ENCODE results near the gene HECA. TPM values are rescaled to one million over a fixed set of nuclear protein-coding genes. Genes with fewer than 3 reads are reported as not detected.
"Not testable (repeated sequence)": the region's sequence is repeated elsewhere in the genome, so short reads cannot be mapped to it uniquely, and the experiment has no call there.

Gene HECA, protein sequence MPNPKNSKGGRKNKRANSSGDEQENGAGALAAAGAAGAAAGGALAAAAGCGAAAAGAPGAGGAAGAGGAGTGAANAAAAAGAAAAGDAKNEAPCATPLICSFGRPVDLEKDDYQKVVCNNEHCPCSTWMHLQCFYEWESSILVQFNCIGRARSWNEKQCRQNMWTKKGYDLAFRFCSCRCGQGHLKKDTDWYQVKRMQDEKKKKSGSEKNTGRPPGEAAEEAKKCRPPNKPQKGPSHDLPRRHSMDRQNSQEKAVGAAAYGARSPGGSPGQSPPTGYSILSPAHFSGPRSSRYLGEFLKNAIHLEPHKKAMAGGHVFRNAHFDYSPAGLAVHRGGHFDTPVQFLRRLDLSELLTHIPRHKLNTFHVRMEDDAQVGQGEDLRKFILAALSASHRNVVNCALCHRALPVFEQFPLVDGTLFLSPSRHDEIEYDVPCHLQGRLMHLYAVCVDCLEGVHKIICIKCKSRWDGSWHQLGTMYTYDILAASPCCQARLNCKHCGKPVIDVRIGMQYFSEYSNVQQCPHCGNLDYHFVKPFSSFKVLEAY
- 9.9 and 15.2 TPM in 2 replicates for total RNA-seq (2014; rRNA removed; shearing (Covaris generic))

DNA sequence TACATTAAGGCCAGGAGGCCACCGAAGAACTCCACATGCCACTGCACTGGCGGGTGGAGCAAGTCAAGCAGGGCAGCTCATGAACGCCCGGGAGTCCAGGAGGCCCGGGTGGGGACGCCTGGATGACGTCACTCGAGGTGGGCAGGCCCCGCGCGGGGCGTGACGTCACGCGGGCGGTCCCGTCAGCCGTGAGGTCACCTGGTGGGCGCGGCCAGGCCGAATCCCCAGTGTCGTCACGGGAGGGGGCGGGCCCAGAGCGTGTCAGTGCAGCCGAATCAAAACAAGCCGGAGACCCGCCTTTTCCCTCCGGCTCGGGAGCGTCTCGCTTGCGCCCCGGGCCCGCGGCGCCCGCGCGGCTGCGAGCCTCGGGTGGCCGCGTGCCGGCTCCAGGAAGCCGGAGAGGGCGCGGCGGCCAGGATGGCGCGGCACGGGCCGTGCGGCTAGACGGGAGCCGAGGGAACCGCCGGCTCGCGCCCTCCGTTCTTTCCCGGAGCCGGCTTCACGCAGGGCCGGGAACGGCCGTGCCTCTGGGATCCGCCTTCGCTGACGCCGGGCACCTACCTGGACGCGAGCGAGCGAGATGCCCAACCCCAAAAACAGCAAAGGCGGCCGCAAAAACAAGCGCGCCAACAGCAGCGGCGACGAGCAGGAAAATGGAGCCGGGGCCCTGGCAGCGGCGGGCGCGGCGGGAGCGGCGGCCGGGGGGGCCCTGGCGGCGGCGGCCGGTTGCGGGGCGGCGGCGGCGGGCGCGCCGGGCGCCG is at the start of gene HECA:
HECA (plus strand) TSS at position 264 of the 761 bp plus-strand sequence; CDS start at position 581, 317 bp downstream.
- peak; percentile 93 for DNase-seq (ENCODE audit: low read depth)

DNA sequence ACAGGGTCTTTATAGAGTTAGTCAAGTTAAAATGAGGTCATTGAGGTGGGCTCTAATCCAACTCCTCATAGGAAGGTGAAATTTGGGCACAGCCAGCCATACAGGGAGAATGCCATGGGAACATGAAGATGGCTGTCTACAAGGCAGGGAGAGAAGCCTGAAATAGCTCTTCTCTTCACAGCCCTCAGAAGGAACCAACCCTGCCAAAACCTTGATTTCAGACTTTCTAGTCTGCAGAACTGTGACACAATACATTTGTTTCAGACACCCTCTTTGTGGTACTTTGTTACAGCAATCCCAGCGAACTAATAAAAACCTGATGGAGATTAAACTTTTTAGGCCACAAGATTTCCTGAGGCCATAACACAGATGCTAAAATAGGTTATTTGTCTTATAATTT is 43.1 kb upstream of the HECA start:
- DNase-seq (ENCODE audit: low read depth) = no peak

DNA sequence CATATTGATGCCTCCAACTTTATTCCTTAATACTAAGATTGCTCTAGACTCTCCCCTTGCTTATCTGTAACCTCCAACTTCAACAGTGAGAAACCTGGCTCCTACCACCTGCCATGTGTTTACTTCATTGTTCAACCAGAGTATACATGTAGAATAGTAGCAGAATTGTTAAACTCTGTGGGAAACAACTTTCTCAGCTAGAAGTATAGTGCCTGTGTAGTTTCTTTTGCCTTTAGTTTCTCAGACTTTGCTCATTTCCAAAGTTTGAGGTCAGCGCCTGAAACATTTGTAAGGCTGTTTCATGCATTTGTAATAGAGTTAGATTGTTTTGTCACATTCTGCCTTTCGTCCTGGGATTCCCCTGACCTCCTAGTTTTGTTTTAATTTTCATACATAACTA is 34.9 kb upstream of the HECA start:
- DNase-seq (ENCODE audit: low read depth) = no peak

DNA sequence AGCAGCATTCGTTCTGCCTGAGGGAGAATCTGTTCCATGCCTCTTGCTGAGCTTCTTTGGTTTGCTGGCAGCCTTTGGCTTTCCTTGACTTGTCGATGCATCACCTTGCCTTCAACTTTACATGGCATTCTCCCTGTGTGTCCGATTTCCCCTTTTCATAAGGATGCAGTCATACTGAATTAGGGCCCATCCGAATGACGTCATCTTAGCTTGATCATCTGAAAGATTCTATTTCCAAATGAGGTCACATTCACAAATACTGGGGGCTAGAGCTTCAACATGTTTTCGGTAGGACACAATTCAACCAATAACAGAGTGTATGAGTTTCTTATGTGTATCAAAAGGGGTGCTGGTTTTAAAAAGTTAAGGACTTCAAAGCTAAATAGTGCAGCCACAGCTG is 27.8 kb upstream of the HECA start:
- no peak for DNase-seq (ENCODE audit: low read depth)

DNA sequence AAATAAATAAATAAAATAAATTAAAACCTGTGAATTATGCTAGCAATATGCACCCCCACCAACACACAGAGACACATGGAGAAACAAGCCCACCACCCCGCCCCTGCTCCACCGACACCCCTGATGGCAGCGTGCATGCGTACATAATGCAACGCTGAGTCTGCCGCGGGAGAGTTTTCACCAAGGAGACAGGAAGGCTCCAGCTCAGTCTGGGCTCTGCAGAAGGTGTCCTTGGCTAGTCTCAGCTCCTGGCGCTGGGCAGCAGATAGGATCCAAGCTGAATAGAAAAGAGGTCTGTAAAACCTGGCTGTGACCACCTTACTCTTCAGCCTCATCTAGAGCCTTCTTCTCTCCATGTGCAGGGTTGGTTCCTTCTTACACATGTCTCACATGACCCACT is 26.5 kb upstream of the HECA start:
- DNase-seq (ENCODE audit: low read depth) = no peak

DNA sequence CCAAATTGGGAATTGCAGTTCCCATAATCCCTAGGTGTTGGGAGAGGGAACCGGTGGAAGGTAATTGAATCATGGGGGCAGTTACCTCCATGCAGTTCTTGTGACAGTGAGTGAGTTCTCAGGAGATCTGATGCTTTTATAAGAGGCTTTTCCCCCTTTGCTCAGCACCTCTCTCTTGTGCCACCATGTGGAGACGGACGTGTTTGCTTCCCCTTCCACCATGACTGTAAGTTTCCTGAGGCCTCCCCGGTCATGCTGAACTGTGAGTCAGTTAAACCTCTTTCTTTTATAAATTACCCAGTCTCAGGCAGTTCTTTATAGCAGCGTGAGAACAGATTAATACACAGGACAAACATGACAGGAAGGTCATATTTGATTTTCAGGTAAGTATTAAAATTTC is 25.3 kb upstream of the HECA start:
- peak; percentile 42 for DNase-seq (ENCODE audit: low read depth)

DNA sequence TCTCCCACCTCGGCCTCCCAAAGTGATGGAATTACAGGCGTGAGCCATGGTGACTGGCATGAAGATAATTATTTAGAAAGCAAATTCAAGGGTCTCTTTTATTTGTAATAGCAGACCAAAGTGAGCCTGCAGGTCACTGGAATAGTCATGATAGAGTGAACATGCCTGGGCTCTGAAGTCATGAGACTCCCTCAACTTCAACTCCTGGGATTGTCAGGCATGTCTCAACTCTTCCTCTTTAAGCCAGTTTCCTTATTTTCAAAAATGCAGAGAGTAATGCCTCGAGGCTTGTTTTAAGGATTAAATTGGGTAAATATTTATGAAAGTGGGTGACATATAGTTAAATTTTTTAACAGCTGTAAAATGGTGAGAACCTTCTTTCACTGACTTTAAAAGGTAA is 22.7 kb upstream of the HECA start:
- no peak for DNase-seq (ENCODE audit: low read depth)

DNA sequence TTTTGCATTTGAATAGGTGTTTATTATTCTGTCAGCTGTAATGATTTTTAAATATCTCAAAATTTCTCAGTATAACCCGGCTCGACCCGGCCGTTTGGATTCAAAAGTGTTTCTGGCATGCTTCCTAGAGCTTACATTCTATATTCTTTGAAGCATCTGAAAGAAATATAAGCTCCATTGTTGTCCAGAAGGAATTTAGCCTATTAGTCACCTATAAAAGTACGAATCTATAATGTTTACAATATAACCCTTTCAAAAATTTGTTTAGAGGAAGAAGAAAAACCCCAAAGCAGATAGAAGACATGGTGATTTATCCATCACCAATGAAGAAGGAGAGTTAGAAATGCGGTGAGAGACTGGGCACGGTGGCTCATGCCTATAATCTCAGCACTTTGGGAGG is 22.3 kb upstream of the HECA start:
- no peak for DNase-seq (ENCODE audit: low read depth)

DNA sequence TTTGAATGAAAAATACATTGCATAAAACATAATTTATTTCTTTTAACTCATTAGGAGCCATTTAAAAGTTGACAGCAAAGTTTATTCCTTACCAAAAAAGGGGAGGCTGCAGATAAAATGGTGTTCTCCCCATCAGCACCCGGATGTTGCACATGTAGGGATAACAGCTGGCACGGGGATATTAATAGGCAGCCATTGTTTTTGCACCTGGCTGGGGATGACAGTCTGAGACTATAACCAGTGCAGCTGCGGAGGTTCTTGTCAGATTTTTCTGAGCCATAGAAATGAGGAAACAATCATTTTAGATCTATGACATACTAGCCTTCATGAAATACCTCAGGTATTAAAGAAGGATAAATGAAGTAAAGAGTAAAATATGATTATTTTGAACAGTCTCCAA is 20.1 kb upstream of the HECA start:
- DNase-seq (ENCODE audit: low read depth) = no peak

DNA sequence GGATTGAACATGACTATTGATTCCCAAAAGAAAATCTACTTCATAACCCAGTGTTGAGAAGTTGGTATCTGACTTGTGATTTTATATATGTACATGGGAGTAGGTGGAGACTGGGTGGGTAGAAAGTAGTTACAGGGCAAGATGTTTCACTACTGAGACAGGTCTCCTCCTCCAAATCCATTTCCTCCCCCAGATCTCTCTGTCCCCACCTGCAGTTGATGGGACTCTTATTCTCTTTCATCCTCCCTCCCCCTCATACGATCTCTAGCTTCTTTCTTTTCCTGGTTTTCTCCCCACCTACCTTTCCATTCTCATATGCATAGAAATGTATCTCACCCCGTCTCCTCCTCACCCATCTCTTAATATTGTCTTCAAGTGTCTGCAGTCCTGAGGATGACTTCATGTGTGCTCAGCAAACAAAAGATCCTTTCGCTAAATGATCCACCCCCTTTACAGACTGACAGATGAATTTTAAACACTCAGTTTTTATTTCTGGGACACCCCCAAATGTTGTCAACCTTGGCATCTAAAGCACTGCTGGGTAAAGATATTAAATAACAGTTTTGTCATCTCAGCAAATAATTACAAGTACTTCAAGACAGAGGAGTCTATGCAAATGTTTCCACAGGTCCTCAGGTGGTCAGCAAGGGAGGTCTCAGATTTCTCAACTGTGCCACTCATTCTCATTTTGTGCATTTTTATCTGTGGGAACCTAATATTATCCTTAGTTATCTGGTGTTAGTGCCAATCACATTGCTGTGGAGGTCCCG is 18.7 kb upstream of the HECA start:
- DNase-seq (ENCODE audit: low read depth) = no peak

DNA sequence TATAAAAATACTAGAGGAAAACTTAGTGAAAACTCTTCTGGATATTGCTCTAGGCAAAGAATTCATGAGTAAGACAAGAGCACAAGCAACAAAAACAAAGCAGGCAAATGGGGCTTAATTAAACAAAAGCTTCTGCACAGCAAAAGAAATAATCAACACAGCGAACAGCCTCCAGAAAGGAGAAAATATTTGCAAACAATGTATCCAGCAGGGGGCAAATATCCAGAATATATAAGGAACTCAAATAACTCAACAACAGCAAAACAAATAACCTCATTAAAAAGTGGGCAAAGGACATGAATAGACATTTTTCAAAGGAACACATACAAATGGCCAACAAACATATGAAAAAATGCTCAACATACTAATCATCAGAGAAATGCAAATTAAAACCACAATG is 17.1 kb upstream of the HECA start:
- no peak for DNase-seq (ENCODE audit: low read depth)

DNA sequence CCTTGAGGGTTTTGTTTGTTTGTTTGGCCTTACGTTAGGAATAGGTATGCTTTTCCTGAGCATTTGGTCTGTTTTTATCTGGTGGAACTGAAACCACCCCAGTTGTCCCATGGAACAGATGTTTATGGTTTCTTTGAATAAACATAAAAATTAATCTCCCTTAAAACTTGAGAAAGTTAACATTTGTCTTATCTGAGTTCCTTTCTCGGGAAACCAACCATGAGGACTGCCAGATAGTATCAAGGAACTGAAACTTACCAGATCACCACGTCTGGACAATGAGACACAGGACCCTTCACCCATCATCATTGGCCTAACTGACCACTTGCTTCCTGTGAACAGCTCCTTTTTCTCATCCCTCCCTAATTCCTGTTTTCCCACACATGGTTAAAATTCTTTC is 15.3 kb upstream of the HECA start:
- no peak for DNase-seq (ENCODE audit: low read depth)

DNA sequence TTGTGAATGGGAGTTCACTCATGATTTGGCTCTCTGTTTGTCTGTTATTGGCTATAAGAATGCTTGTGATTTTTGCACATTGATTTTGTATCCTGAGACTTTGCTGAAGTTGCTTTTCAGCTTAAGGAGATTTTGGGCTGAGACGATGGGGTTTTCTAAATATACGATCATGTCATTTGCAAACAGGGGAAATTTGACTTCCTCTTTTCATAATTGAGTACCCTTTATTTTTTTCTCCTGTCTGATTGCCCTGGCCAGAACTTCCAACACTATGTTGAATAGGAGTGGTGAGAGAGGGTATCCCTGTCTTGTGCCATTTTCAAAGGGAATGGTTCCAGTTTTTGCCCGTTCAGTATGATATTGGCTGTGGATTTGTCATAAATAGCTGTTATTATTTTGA is 12.1 kb upstream of the HECA start:
- DNase-seq (ENCODE audit: low read depth) = not testable (repeated sequence)

DNA sequence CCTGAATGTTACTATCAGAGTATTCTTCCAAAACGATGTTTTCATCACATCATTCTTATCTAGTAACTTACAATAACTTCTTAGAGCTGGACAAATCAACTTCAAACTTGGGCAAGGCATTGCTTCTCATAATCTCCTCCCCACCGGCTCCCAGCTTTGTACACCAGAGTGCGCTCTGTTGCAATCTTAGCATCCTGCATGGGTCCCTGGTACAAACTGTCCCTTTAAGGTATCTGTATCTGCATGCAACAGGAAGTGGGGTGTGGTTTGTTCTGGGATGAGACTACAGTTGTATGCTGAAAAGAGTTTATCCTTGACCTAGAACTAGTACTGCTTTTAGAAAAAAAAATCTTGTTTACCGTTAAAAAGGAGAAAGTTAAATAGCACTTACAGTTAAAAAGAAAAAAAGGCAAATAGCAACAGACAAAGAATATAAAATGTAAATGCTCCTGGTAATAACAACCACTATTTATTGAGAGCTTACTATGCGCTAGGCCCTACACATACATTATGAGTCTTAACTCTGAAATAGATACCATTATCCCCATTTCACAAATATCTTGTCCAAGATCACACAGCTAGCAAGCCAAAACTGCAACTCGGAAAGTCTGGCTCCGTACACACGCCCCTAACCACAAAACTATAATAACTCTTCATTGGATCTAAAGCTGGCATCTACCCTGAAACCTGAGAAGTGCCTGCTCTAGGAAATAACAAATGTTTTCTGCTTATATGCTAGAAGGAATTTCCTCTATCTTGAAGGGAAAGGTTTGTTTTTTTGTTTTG is 9.8 kb upstream of the HECA start:
- peak; percentile 84 for DNase-seq (ENCODE audit: low read depth)

DNA sequence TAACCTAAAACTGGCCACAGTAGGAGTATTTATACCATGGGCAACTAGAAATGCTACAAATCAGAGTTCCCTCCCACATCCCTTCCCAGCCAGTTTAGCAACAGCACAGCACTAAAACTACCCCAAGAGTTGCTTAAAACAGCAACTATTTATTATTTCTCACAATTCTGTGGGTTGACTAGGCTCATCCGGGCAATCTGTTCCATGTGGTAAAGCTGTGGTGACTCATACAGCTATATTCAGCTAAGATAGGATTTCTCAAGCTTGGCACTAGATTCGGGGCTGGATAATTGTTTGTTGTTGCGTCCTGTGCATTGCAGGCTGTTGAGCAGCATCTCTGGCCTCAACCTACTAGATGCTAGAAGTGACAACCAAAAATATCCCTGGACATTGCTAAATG is 8.6 kb upstream of the HECA start:
- DNase-seq (ENCODE audit: low read depth) = peak; percentile 87

DNA sequence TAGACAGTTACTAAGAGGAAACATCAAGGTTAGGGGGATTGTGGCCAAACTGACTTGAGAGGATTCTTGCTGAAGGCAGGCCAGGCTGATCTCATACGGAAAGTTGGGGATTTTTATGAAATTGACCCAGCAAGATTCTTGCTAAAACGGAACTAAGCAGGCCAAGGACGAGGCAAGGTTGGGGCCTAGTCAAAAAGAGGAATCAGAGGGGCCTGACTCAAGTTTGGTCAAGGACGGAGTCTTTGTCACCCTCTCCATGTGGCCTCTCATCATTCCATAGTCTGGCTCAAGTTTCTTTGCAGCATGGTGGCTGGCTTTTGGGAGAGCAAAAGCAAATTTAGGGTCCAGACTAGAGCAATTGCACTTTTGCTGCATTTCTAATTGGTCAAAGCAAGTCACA is 7.9 kb upstream of the HECA start:
- DNase-seq (ENCODE audit: low read depth) = no peak

DNA sequence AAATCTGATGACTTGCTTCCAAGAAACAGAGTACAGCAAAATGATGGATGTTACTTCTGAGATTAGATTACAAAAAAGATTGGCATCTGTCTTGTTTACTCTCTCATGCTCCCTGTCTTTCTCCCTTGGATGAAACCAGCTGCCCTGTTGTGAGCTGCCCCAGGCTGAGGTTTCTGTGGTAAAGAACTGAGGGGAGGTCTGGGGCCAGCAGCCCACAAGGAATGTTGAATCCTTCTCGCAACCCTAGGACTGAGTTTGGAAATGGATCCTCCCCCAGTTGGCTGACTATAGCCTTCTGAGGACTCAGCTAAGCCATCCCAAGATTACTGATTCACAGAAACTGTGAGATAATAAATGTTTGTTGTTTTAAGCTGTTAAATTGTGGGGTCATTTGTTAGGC is 5.6 kb upstream of the HECA start:
- DNase-seq (ENCODE audit: low read depth) = peak; percentile 88

DNA sequence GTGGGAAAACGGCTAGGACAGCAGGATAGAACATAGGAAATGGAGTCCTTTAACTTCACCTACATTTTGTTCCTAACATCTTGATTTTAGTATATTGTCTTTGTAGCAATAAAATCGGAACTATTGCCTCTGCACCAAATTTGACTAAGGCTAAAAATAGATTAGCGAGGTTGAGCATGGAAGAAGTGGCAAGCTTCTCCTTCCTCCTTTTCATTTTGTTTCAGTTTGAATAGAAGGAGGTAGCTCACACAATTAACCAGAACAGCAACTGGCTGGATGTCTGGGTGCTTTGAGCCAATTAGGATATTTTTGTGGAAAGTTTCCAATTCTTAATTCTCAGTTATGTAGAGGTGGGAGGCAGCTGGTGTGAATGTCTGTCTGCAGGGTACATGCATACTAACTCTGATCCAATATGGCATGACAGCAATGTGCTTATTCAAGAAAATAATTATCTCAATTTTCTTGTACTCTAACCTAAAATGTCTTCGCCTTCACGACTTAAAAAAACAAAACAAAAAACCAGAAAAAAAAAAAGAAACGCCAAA is 3.1 kb upstream of the HECA start:
- DNase-seq (ENCODE audit: low read depth) = no peak

DNA sequence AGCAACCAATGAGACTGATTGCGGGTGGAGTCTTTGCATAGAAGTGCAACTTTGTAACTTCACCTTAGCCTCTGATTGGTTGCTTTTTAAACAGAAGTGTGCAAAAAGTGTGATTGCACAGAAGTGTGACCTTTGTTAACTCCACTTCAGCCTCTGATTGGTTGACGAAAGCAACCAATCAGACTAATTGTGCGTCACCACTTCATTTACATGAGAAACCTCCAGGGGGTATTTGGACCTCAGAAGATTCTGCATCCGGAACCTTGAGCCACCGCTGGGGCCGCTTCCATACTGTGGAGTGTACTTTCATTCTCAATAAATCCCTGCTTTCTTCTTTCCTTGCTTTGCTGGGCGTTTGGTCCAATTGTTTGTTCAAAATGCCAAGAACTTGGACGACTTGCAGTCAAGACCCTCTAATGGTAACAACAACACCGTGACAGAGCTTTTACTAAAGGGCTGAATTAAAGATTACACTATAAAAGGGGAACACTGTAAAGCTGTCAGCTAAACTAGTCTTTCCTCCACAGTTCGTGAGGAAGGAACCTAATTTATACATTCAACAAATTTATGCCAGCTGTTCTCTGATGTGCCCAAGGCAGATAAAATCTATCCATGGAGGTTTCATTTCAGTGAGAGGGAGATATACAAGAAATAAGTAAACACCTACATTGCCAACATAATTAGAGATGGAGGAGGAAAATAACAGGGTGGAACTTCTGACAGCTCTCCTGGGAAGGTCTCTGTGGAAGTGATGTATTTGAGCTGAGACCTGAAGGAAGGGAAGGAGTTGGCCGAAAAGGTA is 1.4 kb upstream of the HECA start:
- peak; percentile 51 for DNase-seq (ENCODE audit: low read depth)

DNA sequence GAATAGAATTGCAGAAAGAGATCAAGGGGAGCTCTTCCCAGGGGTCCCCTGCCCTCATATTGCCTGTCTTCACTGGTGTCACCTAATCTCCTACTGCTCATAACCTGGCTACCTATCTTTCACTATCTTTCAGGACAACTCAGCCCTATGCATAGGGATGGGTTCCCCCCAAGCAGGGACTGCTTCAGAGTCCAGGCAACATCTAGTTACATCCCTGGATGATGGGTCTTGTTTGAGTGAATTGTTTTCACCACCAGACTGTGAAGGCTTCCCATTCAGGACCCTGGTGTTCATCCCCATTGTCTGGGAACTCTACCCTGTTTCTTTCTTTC is 850 bp upstream of the HECA start:
- DNase-seq (ENCODE audit: low read depth) = no peak

Data from M059J (cell line).